ES-I3 (cell line): Measurements from ENCODE around the gene RBPJ.

Experiments used
- H3K36me3 ChIP-seq: 2 replicates; pipeline ENCODE4 v1.6.1; 2013; ENCODE audit warnings: mild to moderate bottlenecking, low read length, control low read depth, moderate library complexity; ENCODE audit not compliant: insufficient read depth
- H3K4me1 ChIP-seq: 2 replicates; pipeline ENCODE4 v1.6.1; 2013; ENCODE audit warnings: mild to moderate bottlenecking, control low read depth, low read length; ENCODE audit not compliant: insufficient read depth
- H3K9ac ChIP-seq: 2 replicates; pipeline ENCODE4 v1.6.1; 2013; ENCODE audit warnings: low read depth, mild to moderate bottlenecking, low read length, moderate library complexity
- H3K9me3 ChIP-seq: 2 replicates; pipeline ENCODE4 v1.6.1; 2013; ENCODE audit warnings: mild to moderate bottlenecking, low read length, moderate library complexity; ENCODE audit not compliant: control insufficient read depth, insufficient read depth

Gene RBPJ

GRCh38 chr4:26450418-26450817, 129.6 kb downstream of the RBPJ start:
- Histone ChIP-seq H3K9ac (no peak overlapping the region), H3K4me1 (peaks cover 10% of the 10 kb centered on the region), H3K36me3 (no peaks in the 10 kb centered on the region), H3K9me3 (0 out of 2 replicates have a peak, but pooled peaks cover 4% of the 10 kb centered on the region)

GRCh38 chr4:26451597-26451996, 130.8 kb downstream of the RBPJ start:
- no peaks in the 10 kb centered on the region for H3K36me3 ChIP-seq
- peaks cover 10% of the 10 kb centered on the region for H3K4me1 ChIP-seq
- no peaks in the 10 kb centered on the region for H3K9me3 ChIP-seq
- no peak overlapping the region for H3K9ac ChIP-seq

GRCh38 chr4:26452565-26453531, 132.0 kb downstream of the RBPJ start:
- Histone ChIP-seq H3K4me1 (peaks cover 10% of the 10 kb centered on the region), H3K9ac (no peak overlapping the region), H3K9me3 (no peaks in the 10 kb centered on the region), H3K36me3 (no peaks in the 10 kb centered on the region)

- Histone ChIP-seq H3K4me1 (peaks cover 10% of the 10 kb centered on the region), H3K9me3 (no peaks in the 10 kb centered on the region), H3K9ac (no peak overlapping the region), H3K36me3 (no peaks in the 10 kb centered on the region)
Observed at GRCh38 chr4:26454961-26455360, 134.1 kb downstream of the RBPJ start.

- no peaks in the 10 kb centered on the region for H3K9me3 ChIP-seq
Observed at GRCh38 chr4:26455571-26455970, 134.8 kb downstream of the RBPJ start.

GRCh38 chr4:26457412-26457811, 136.6 kb downstream of the RBPJ start:
- Histone ChIP-seq H3K36me3 (no peaks in the 10 kb centered on the region), H3K4me1 (peaks cover 6% of the 10 kb centered on the region), H3K9me3 (no peaks in the 10 kb centered on the region), H3K9ac (no peak overlapping the region)

More at GRCh38 chr4:26455571-26455970, 134.8 kb downstream of the RBPJ start:
- Histone ChIP-seq H3K36me3 (no peaks in the 10 kb centered on the region), H3K4me1 (peaks cover 10% of the 10 kb centered on the region), H3K9ac (no peak overlapping the region)

- Histone ChIP-seq H3K9ac (no peak overlapping the region), H3K4me1 (no peaks in the 10 kb centered on the region), H3K36me3 (no peaks in the 10 kb centered on the region), H3K9me3 (no peaks in the 10 kb centered on the region)
Observed at GRCh38 chr4:26458157-26458561, 137.3 kb downstream of the RBPJ start.

- H3K4me1 ChIP-seq: no peaks in the 10 kb centered on the region
- H3K9ac ChIP-seq: no peak overlapping the region
- H3K36me3 ChIP-seq: no peaks in the 10 kb centered on the region
- H3K9me3 ChIP-seq: no peaks in the 10 kb centered on the region
Observed at GRCh38 chr4:26459054-26459755, 138.4 kb downstream of the RBPJ start.

- Histone ChIP-seq H3K36me3 (no peaks in the 10 kb centered on the region), H3K9me3 (no peaks in the 10 kb centered on the region; the same call in 1 of the 2 replicates), H3K9ac (no peak overlapping the region), H3K4me1 (no peaks in the 10 kb centered on the region)
Observed at GRCh38 chr4:26459756-26460530, 139.1 kb downstream of the RBPJ start.

- no peaks in the 10 kb centered on the region; the same call in 1 of the 2 replicates for H3K9me3 ChIP-seq
Observed at GRCh38 chr4:26462874-26463273, 142.1 kb downstream of the RBPJ start.

GRCh38 chr4:26463386-26463785, 142.6 kb downstream of the RBPJ start:
- Histone ChIP-seq H3K9me3 (no peaks in the 10 kb centered on the region; the same call in 1 of the 2 replicates), H3K9ac (no peak overlapping the region), H3K4me1 (no peaks in the 10 kb centered on the region), H3K36me3 (no peaks in the 10 kb centered on the region)

More at GRCh38 chr4:26462874-26463273, 142.1 kb downstream of the RBPJ start:
- no peaks in the 10 kb centered on the region for H3K4me1 ChIP-seq
- H3K9ac ChIP-seq: no peak overlapping the region
- no peaks in the 10 kb centered on the region for H3K36me3 ChIP-seq

- Histone ChIP-seq H3K9me3 (no peaks in the 10 kb centered on the region; the same call in none of the 2 replicates), H3K4me1 (no peaks in the 10 kb centered on the region), H3K36me3 (no peaks in the 10 kb centered on the region), H3K9ac (no peak overlapping the region)
Observed at GRCh38 chr4:26464420-26465095, 143.7 kb downstream of the RBPJ start.

- Histone ChIP-seq H3K9ac (no peak overlapping the region), H3K36me3 (no peaks in the 10 kb centered on the region), H3K4me1 (no peaks in the 10 kb centered on the region), H3K9me3 (no peaks in the 10 kb centered on the region; the same call in none of the 2 replicates)
Observed at GRCh38 chr4:26466578-26467270, 145.9 kb downstream of the RBPJ start.
